HG03103 (cell line): ENCODE results near the gene TNIK.

ENCODE experiments used
- ATAC-seq: cut with Tn5 transposase; IDR thresholded peaks from one replicate; pipeline ENCODE4 v1.9.1; 2021; ENCODE audit warnings: low read depth; ENCODE audit not compliant: unreplicated experiment

Gene TNIK

DNA sequence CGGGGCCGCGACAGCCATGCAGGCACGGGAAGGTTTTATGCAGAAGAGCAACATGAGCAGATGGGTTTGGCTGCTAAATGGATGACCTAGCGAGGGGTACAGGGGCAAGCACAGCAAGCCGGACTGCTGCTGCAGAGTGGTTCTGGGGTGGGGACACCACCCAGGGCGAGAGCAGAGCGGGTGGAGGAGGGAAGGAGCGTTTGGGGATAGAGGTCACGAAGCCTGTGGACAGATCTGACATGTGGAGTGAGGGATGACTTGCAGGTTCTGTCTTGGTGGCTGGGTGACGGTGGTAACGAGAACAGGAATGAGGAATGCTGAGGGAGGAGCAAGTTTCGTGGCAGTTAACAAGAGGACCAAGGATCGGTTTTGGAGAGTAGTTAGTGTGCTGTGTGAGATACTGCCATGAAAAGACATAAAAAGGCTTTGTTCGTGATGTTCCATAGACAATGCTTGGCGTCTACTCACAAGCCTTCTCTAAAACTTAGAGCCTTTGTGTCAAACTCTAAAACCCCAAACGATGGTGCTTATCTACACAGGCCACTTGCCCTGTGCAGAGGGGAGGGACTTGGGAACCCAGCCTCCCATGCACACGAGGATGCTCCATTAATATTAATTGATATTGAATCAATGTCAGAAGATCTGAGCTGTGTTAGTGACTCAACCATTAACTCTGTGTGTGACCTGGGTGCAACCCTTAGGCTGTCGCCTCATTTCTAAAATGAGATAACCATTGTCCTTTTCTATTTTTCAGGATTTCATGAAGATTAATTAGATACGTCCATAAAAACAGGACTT lies 301.0 kb downstream of the TNIK start:
- ATAC-seq: no peak

DNA sequence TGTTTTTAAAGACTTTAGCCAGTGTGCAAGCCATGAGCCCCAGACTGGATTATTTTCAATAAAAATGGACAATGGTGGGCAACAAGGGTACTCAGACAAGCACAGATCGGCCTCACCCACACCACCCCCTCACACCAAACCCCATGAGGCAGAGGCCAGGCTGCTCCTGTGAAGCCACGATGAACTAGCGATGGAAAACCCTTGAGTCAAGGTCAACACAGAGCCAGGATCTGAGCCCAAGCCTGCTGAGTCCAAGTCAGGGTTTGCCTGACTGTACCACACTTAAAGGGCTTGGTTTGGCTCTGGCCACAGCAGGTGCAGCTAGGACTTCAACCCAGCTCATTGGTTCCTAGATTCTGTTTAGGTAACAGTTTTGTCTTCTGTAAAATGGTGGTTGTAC lies 302.2 kb downstream of the TNIK start:
- no peak for ATAC-seq

DNA sequence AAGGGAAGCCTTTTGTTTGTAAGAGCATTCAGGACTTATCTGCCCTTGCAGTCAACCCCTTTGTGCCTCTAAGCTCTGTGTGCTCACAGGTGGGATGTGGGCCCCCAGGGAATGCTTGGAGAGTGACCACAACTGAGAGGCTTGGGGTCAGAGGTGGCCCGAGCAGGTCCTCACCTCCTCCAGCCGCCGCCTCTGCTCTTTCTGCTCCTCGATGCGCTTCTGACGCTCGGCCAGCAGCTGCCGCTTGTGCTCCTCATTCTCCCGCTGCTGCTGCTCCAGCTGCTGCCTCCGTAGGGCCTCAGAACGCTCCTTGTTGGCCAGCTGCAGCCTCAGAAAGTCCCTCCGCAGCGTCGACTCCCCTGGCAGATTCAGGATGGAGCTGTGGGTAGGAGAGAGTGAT lies 302.9 kb downstream of the TNIK start:
- ATAC-seq: no peak

DNA sequence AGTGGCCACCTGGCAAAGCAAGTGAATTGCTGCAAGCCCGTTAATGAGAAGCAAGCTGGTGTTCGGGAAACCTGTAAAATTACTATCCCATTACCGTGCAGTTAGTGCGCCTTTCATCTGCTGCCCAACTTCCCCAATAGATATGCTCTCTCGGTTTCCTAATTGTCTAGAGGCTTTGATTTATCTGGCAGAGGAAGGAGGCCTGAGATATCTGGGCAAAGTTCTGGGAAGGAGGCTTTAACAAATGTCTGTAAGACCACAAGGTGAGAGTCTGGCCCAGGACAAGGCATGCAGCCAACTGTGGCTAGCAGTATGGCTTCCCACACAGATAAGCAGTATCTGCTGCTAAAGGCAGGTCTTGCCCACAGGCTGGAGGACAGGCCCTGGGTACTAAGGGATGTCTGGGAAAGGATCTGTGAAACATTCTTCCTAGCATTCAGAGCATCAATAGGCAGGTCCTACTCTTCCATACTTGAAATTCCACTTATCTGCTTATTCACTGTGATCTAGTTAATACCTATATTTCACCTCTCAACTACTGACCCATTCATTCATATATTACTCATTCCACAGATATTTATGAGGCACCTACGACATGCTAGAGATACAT lies 303.7 kb downstream of the TNIK start:
- no peak for ATAC-seq

DNA sequence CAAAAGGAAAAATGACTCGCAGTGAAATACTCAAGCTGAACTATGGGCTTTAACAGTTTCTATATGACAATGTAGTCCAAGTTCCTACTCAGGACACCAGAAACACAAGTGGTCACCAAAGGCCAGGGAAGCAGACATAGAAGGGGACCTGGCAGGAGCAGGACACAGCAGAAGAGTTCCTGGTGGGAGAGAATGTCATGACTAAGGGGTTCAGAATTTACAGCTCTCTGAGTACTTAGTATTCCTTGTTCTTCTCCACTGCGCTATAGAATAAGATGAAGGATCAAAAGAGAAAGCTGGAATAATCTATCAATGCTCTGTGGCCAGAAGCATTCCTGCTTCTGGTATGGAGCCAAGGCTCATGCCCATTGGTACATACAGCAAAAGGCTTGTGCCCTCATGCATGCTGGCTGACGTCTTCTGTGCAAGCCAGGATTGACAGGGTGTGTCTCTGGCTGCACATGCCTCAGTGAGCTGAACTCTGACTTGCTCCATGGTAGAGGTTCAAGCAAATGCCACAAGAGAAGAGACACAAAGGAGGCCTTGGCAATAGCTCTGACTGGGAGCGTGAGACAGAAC lies 305.0 kb downstream of the TNIK start:
- ATAC-seq: no peak

DNA sequence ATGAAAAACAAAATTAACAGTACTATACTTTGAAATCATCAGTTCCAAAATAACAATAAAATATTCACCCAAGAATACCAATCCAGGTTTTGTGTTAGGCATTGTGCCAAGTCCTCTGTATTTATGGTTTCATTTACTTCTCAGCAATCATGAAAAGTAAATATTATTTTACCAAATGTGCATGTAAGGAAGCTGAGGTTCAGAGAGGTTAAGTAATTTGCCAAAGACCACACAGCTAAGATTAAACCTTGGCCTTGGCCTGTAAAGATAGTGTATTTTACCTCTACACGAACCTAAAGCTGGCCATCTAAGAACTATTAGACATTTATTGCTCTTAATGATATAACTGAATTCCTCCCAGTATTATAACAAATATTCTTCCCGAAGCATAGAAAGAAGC lies 309.3 kb downstream of the TNIK start:
- ATAC-seq: no peak

DNA sequence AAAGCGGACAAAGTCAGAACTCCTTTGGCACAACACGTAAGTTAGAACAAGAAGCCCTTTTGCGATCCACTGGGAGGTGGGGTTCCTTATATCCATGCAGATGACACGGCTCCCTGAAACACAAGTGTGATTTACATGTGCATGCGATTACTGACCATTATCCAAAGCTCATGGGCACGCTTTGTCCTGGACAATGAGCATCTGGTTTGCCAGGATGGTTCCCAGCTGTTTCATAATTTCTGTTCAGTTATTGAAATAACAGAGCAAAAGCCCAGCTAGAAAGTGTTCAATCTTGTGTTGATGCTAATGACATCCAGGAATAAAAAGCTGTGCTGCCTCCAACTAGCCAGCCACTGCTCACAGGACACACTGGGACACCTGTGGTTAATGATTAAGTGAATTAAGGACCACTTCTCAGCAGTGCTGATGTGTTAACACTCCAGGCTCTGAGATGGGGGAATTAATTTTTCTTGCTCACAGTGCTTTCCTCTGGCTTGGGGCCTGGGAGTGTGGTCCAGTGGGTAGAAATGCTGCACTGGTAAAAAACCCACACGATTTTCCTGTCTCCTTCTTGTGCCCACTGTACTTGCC lies 310.6 kb downstream of the TNIK start:
- no peak for ATAC-seq

DNA sequence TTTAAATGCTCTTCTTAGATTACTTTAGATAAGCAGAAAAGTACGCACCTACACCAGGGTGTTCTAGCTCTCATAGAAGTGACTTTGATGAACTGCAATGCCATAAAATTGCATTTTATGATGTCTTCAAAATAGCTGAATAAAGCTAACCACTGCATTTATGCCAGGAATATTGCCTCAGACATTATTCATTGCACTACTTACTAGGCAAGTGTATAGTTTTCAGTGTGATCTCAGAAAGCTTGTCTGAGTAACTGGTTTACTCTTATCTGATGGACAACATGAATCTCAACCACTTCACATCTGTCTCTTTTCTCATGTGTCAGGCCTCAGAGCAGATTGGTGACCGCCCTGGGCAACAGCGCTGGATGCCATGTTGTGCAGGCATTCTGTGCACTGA lies 314.4 kb downstream of the TNIK start:
- ATAC-seq: no peak

DNA sequence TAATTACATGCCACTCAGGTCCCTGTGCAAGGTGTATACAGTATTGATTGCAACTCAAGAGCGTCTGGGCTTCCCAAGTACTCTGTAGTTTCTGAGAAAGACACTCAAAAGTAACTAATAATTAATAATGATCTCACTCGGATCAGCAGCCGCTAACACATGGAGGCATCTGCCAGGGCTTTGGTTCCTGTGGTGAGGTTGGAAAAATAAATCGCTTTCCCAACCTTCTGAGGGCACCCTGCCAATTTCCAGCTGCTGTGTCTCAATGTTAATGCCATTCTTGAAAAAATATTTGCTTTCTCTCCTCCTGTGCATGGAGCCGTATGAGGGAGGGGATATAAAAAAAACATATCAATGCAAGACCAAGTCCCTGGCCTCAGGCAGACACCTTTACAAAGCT lies 317.2 kb downstream of the TNIK start:
- no peak for ATAC-seq

DNA sequence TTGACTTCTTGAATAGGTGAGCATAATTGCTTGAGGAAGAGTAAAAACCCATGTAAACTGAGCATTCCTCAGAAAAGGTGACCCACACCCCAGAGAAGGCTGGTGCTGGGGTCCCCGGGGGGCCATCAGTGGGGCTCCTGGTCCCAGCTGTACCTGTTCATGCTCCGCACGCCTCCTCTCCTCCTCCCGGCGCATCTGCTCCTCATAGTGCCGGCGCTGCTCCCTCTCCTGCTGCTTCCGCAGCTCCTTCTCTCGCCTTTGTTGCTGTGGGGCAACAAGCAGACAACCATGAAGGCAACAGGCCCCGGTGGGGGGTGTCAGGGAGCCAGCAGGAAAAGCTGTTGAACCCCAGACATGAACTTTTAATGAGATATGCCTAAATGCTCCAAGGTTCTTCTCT lies 320.0 kb downstream of the TNIK start:
- ATAC-seq: no peak

DNA sequence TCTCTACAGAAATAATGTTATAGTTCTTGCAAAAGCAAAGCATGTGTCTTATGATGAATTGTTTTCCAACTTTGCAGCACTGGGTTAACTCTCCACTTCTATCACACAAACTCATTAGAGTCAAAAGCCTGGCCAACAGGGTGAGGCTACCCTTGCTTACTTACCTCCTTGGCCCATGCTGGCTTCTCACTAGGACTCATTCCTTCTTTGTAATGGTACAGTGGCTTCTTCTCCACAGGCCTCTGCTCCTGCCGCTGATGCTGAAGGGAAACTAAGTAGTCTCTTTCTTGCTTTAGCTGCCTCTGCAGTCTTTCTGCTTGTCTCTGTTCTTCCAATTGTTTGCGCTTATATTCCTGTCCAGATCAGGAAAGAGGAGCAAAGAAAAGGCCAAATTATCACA lies 322.2 kb downstream of the TNIK start:
- no peak for ATAC-seq

DNA sequence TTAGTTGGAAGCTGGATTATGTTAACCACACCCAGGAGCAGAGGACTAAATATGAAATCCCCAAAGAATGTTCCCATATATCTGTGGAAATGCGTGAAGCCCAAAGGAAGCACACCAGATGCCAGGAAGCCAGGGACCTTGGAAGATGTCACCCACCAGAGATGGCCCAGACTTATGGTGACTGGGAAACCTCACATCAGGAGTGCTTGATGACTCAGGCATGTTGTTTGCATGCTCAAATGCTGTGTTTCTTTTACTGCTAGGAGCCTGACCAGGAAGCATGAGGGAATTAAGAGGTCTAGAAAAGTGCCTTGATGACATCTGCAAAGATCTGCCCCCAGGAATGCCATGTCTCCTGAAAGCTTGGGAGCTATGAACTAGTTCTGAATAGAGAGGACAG lies 324.7 kb downstream of the TNIK start:
- ATAC-seq: no peak

DNA sequence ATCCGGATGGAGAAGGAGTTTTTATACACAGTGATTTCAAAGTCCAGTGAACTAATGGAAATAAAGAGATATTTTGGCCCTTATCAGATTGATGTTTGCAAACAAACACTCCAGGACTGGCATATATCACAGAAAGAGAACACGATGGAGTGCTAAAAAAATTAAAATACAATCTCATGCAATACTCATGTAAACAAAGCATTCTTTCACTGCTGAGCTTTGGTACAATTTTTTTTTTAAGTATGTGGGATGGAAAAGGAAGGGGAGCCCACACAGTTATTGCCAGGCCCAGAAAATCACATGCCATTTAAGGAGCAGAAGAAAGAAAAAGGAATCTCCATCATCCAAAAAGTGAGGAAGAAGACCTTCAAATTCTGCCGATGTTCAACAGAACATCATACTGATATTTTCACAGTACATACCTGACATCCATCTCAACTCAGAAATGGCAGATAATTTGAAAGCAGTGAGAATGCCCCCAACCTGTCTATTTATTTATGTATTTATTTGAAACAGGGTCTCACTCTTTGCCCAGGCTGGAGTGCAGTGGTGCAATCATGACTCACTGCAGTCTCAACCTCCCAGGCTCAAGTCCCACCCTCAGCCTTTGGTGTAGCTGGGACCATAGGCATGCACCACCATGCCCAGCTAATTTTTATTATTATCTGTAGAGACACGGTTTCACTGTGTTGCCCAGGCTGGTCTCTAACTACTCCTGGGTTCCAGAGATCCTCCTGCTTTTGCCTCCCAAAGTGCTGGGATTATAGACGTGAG lies 326.2 kb downstream of the TNIK start:
- ATAC-seq: no peak

DNA sequence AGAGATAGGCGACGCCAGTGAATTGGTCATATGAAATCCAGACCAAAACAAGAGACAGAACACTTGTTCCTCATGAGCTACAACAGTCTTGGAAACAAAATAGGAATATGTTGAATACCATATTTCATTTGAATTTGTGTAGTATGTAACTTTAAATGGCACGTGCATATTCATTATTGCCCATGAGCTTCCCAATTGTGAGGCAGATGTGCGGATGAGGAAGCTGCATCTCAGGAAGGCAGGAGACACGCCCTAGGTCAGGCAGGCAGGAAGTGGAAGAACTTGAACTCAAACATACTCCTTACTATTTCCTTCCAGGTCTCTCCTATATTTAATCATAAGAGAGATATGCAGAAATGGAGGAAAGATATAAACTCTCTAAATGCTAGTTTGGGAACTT lies 326.9 kb downstream of the TNIK start:
- no peak for ATAC-seq

DNA sequence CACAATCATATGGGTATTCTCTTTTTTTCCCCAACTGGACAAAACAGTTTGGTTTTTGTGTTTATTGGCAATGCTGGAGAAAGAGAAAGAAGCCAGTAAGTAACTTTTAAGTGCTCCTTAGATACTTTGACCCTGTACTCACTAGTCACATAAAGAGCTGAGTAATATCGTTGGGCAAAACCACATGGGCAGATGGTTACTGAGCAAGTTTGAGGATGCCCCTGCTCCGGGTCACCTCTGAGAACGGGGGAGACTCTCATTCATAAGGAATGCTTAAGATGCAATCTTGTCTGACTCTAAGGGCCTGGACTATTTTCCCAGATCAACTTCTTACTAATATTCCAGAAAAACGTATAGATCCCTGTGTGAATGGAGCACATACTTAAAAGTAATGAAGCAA lies 327.3 kb downstream of the TNIK start:
- no peak for ATAC-seq

DNA sequence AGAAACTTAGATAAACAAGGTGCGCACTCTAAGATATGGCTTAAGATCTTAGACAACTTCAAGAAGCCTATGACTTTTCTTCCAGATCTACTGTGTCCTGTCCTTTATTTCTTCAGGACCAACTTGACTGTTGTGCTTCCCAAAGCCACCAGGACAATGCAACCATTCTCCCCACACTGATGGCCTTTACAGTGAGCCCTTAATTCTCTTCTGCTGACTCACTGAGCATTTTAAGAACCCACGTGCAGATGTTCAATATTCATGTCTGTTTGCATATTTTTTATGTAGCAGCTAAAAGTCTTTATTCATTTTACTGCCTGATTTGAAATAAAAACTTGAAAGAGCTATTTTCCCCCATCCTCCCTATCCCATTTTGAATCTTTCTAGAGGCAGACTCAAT lies 330.4 kb downstream of the TNIK start:
- no peak for ATAC-seq

DNA sequence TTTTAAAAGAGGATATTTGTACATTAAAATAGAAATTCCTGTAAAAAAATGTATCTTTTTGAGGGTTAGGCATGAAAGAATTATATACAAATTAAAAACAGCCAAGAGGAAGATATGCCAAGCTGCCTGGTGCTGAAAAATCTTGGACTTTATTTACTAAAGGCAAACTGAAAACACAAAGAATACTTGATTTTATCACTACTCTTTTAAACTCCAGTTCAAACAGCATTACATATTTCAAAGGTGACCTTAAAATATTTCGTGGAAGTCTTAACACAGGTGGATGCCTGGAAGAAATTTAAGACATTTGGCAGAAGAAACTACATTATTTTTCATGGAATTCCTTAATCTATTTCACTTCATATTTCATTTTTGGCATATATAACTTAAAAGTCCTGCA lies 332.6 kb downstream of the TNIK start:
- no peak for ATAC-seq

DNA sequence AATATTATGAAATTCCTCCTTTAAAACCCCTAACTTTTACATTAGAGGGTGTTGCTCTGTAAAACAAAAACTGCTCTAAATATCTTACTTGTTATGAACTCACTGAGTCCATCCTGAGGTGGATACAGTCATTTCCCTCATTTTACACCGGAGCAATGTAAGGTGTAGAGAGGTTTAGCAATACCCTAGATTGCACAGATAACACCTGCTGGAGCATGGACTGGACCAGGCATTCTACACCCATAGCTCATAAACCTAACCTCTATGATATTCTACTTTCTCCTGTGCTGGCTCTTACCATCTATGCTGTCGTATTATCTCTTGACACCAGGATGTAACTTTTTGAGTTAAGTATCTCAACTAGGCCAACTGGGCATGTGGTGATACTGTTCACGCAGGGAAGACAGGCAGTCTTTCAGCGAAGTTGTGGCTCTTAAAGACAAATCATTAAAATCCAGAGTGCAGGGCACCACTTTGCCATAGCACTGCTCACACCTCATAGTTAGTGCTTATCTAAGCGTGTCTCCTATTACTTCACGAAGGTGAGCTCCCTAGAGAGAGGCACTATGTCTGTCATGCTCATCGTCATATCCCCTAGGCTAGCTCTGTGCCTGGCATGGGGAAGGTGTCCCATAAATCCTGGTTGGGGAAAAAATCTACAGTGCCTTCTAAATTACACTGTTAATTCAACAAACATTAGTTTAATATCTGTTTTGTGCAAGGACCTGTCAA lies 333.6 kb downstream of the TNIK start:
- no peak for ATAC-seq

DNA sequence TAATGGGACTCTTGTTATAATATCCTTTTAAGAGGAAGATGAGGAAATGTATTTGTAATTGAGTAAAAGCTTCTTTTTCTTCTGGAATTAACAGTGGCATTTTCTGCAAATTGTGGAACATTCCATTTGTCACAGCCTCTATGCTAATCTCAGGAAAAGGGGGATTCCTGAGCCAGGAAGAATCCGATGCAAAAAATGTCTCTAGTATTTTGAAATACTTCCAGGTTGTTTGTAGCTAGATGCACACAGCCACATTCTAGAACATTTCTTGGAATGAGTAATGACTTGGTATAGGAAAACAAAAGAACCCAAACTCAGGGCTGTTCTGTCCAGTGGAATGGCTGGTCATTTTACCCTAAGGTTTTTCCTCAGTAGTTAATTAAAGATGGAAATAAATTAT lies 335.2 kb downstream of the TNIK start:
- no peak for ATAC-seq

DNA sequence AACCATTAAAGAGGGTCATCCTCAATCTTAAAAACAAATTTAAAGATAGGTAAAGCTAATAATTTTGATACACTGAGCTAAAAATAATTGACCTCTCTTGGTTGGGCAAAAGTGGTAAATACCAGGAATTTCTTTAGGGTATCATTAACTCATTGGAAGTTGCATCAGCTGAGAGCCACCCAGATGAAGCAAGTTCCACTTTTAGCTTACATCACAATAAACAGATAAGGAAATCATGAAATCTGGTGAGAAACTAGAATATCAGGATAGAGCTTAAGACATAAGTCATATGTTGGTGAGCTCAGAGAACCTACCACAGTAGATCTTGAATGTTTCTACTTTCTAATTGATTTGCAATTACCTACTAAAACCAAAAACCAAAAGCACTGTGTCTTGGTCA lies 336.3 kb downstream of the TNIK start:
- no peak for ATAC-seq
